ENCODE data around the gene NACC2. TPM values are rescaled to one million over a fixed set of nuclear protein-coding genes. Genes with fewer than 3 reads are reported as not detected.

NACC2 gene
- total and polyA plus RNA-seq, 2 donors (not counting 1 experiment from before 2014, with no cell fraction given): 0.34 to 1.9 TPM

DNA sequence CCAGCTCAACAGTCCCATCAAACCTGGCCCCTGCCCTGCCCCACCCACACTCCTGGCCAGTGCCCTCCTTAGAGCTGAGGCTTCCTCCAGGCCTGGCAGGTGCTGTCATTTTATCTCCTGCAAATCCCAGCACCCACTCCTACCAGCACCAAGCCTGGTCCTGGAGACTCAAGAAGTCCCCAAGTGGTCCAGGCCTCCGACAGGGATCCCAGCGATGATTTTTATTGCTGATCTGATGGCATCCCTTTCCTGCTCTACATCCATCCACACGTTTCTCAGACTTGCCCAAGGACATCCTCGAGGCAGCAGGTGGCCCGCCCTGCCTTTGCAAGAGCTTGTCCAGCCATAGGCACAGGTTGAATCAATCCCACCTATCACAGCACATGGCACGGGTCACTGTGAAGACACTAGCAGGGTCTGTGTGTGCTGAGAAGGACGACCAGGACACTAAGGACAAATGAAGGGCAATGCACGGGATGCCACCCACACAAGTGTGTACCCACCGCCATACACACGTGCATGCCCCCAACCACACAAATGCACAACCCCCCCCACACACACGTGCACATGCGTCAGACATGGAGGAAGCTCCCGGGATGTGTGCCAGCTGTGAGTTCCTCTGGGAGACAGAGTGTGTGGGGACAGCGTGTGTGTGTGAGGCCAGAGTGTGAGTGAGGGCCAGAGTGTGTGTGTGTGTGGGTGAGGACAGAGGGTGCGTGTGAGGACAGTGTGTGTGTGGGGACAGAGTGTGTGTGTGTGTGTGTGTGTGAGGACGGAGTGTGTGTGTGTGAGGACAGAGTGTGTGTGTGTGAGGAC lies 71.5 kb downstream of the NACC2 start:
- H3K4me3 ChIP-seq (ENCODE audit: control extremely low read depth in 1 of 5, extremely low read depth in 1 of 5, insufficient read depth in 1 of 5, low read depth in 2 of 5, low read length in 4 of 5): no peak overlapping the region
- CTCF ChIA-PET: no interaction called here
- DNase-seq: no peak
- no peak overlapping the region for H3K4me2 ChIP-seq (replicated peaks; ENCODE audit: low read depth, low read length, poor library complexity, severe bottlenecking)
- Mint-ChIP-seq H3K27ac (no peak overlapping the region), H3K4me3 (no peak overlapping the region), H3K4me1 (no peaks in the 10 kb centered on the region), H3K9me3 (ENCODE audit: insufficient read depth) (no peaks in the 10 kb centered on the region), H3K27me3 (peaks cover 12% of the 10 kb centered on the region)
- no peak overlapping the region for H3K9ac ChIP-seq (ENCODE audit: low read length)
- no peak overlapping the region for H2AFZ ChIP-seq (ENCODE audit: insufficient read depth, low read depth, low read length, poor library complexity, severe bottlenecking)
- intact Hi-C loops (cut with micrococcal nuclease): no loop called here
- H3K36me3 ChIP-seq (replicated peaks in 1 of 2; ENCODE audit: control extremely low read depth in 1 of 2, control insufficient read depth in 1 of 2, extremely low read depth in 1 of 2, insufficient read depth in 2 of 2, low read length in 1 of 2): no peaks in the 10 kb centered on the region
- TF ChIP-seq, protein P1, sequence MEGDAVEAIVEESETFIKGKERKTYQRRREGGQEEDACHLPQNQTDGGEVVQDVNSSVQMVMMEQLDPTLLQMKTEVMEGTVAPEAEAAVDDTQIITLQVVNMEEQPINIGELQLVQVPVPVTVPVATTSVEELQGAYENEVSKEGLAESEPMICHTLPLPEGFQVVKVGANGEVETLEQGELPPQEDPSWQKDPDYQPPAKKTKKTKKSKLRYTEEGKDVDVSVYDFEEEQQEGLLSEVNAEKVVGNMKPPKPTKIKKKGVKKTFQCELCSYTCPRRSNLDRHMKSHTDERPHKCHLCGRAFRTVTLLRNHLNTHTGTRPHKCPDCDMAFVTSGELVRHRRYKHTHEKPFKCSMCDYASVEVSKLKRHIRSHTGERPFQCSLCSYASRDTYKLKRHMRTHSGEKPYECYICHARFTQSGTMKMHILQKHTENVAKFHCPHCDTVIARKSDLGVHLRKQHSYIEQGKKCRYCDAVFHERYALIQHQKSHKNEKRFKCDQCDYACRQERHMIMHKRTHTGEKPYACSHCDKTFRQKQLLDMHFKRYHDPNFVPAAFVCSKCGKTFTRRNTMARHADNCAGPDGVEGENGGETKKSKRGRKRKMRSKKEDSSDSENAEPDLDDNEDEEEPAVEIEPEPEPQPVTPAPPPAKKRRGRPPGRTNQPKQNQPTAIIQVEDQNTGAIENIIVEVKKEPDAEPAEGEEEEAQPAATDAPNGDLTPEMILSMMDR (IDR thresholded peaks at IDR 0.05): no peak
- TF ChIP-seq EZH2 (IDR thresholded peaks at IDR 0.05; ENCODE audit: borderline replicate concordance, insufficient read depth, low read depth, low read length, poor library complexity, severe bottlenecking): no peak
- H3K27me3 ChIP-seq (replicated peaks in 1 of 4; ENCODE audit: control extremely low read depth in 1 of 4, control insufficient read depth in 3 of 4, insufficient read depth in 4 of 4, low read length in 3 of 4): no peaks in the 10 kb centered on the region
- peaks cover 0 to 14% (median 2%) of the 10 kb centered on the region in 3 donors for H3K9me3 ChIP-seq (ENCODE audit: control extremely low read depth in 1 of 3, control insufficient read depth in 2 of 3, insufficient read depth in 1 of 3, low read length in 2 of 3)
- POLR2A ChIA-PET: no interaction called here
- ATAC-seq (ENCODE audit: low read depth): no peak
- no peak overlapping the region for H3K27ac ChIP-seq (ENCODE audit: low read length in 2 of 2)
- H3K4me1 ChIP-seq (ENCODE audit: control insufficient read depth in 2 of 2, insufficient read depth in 2 of 2, low read length in 2 of 2): no peaks in the 10 kb centered on the region
- H4K20me1 ChIP-seq (ENCODE audit: control insufficient read depth, insufficient read depth, low read length, poor library complexity, severe bottlenecking): no peaks in the 10 kb centered on the region
- no peaks in the 10 kb centered on the region for H3K79me2 ChIP-seq (ENCODE audit: control insufficient read depth, insufficient read depth, low read length)
- WGBS (ENCODE audit: insufficient coverage): 86% methylated on average over 11 of the region's 16 CpGs

DNA sequence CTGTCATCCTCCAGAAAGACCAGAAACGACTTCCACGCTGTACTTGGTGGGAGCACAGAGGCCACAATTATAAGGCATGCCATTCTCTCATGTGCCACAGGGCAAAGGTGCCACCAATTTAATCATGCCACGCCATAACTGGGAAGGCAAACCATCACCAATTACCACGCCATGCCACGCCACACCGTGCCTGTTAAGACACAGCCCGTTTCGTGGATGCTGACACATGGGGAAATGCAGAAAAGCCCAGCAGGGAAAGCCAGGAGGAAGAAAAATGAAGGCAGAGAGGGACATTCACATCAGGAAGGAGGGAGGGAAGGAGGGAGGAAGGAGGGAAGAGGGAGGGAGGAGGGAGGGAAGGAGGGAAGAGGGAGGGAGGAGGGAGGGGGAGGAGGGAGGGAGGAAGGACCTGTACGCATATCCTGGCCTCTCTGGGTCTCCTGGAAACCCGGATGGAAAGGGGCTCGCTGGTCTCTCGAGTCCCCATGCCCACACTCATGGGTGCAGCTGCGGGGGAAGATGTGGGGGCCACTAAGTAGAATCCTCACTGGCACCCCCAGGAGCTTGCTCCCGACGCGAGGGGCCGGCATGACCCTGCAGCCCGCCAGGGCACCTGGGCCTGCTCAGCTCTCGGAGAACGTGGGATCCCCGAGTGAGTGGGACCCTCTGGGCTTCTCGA lies 72.2 kb downstream of the NACC2 start:
- ChIA-PET CTCF (no interaction called here), POLR2A (no interaction called here)
- H3K27me3 Mint-ChIP-seq: peaks cover 12% of the 10 kb centered on the region
- no peak overlapping the region for H2AFZ ChIP-seq (ENCODE audit: insufficient read depth, low read depth, low read length, poor library complexity, severe bottlenecking)
- peaks cover 0 to 10% (median 0%) of the 10 kb centered on the region in 3 donors for H3K9me3 ChIP-seq (ENCODE audit: control extremely low read depth in 1 of 3, control insufficient read depth in 2 of 3, insufficient read depth in 1 of 3, low read length in 2 of 3)
- no peaks in the 10 kb centered on the region for H3K27me3 ChIP-seq (replicated peaks in 1 of 4; ENCODE audit: control extremely low read depth in 1 of 4, control insufficient read depth in 3 of 4, insufficient read depth in 4 of 4, low read length in 3 of 4)
- H3K9ac ChIP-seq (ENCODE audit: low read length): no peak overlapping the region
- no peaks in the 10 kb centered on the region for H3K4me1 Mint-ChIP-seq
- no peak overlapping the region for H3K27ac Mint-ChIP-seq
- DNase-seq (no peak), ATAC-seq (ENCODE audit: low read depth) (no peak)
- H3K27ac ChIP-seq (ENCODE audit: low read length in 2 of 2): no peak overlapping the region
- no peaks in the 10 kb centered on the region for H3K36me3 ChIP-seq (replicated peaks in 1 of 2; ENCODE audit: control extremely low read depth in 1 of 2, control insufficient read depth in 1 of 2, extremely low read depth in 1 of 2, insufficient read depth in 2 of 2, low read length in 1 of 2)
- no peak overlapping the region for H3K4me3 Mint-ChIP-seq
- H3K4me2 ChIP-seq (replicated peaks; ENCODE audit: low read depth, low read length, poor library complexity, severe bottlenecking): no peak overlapping the region
- no peak overlapping the region for H3K4me3 ChIP-seq (ENCODE audit: control extremely low read depth in 1 of 5, extremely low read depth in 1 of 5, insufficient read depth in 1 of 5, low read depth in 2 of 5, low read length in 4 of 5)
- TF ChIP-seq, protein P1 (IDR thresholded peaks at IDR 0.05): no peak
- no peak for TF ChIP-seq EZH2 (IDR thresholded peaks at IDR 0.05; ENCODE audit: borderline replicate concordance, insufficient read depth, low read depth, low read length, poor library complexity, severe bottlenecking)
- intact Hi-C loops (cut with micrococcal nuclease): no loop called here
- no peaks in the 10 kb centered on the region for H4K20me1 ChIP-seq (ENCODE audit: control insufficient read depth, insufficient read depth, low read length, poor library complexity, severe bottlenecking)
- no peaks in the 10 kb centered on the region for H3K79me2 ChIP-seq (ENCODE audit: control insufficient read depth, insufficient read depth, low read length)
- H3K9me3 Mint-ChIP-seq (ENCODE audit: insufficient read depth): no peaks in the 10 kb centered on the region
- WGBS (ENCODE audit: insufficient coverage): 91% methylated on average over 22 of the region's 22 CpGs
- no peaks in the 10 kb centered on the region for H3K4me1 ChIP-seq (ENCODE audit: control insufficient read depth in 2 of 2, insufficient read depth in 2 of 2, low read length in 2 of 2)
